HFFc6 (cell line): ENCODE results near the gene METRN. TPM values are rescaled to one million over a fixed set of nuclear protein-coding genes. Genes with fewer than 3 reads are reported as not detected.

Experiments used
- DNase-seq: peaks from one replicate; pipeline ENCODE4 v3.0.0-alpha.2; 2018
- H3K27ac Mint-ChIP-seq: 2 replicates; pipeline ENCODE4 v1.8.0; 2020; ENCODE audit warnings: mild to moderate bottlenecking, mixed read lengths
- H3K27me3 Mint-ChIP-seq: 2 replicates; pipeline ENCODE4 v1.8.0; 2021; ENCODE audit warnings: mild to moderate bottlenecking, moderate library complexity, mixed read lengths; ENCODE audit not compliant: insufficient read depth
- H3K36me3 Mint-ChIP-seq: 2 replicates; pipeline ENCODE4 v1.8.0; 2021; ENCODE audit warnings: low read depth, mixed read lengths
- H3K4me1 Mint-ChIP-seq: 2 replicates; pipeline ENCODE4 v1.8.0; 2020; ENCODE audit warnings: low read depth, mixed read lengths
- H3K4me3 Mint-ChIP-seq: 2 replicates; pipeline ENCODE4 v1.8.0; 2020; ENCODE audit warnings: mild to moderate bottlenecking, moderate library complexity, mixed read lengths
- H3K9me3 Mint-ChIP-seq: 2 replicates; pipeline ENCODE4 v1.8.0; 2020; ENCODE audit warnings: mild to moderate bottlenecking, mixed read lengths
- CTCF ChIP-seq: fragments of 200-600 bp; sonication (generic); IDR thresholded peaks from 2 replicates; pipeline ENCODE4 v1.5.0; 2021; ENCODE audit warnings: antibody characterized with exemption, mild to moderate bottlenecking
- total RNA-seq, 6 experiments: library from RNA; stranded (reverse); fragmentation: NEBNext Ultra II Directional; extraction: Animal tissue kit (Norgen Biotek cat#: 25700); gene quantifications; 2 replicates in 1 of 6; 3 replicates in 5 of 6; pipeline ENCODE4 v1.2.3, GENCODE V29; 2021

Gene METRN
- total RNA-seq, 6 experiments from 2014 or later: 61.5 to 103 (median 70.4) TPM

- Mint-ChIP-seq H3K4me1 (peaks cover 6% of the 10 kb centered on the region; the same call in 1 of the 2 replicates), H3K9me3 (no peaks in the 10 kb centered on the region), H3K27ac (no peak overlapping the region), H3K27me3 (peaks cover 5% of the 10 kb centered on the region; the same call in 1 of the 2 replicates), H3K4me3 (no peak overlapping the region), H3K36me3 (no peaks in the 10 kb centered on the region)
- DNase-seq: no peak
- TF ChIP-seq CTCF: no peak
Measured at GRCh38 chr16:746637-747036, 31.7 kb downstream of the METRN start.

DNA sequence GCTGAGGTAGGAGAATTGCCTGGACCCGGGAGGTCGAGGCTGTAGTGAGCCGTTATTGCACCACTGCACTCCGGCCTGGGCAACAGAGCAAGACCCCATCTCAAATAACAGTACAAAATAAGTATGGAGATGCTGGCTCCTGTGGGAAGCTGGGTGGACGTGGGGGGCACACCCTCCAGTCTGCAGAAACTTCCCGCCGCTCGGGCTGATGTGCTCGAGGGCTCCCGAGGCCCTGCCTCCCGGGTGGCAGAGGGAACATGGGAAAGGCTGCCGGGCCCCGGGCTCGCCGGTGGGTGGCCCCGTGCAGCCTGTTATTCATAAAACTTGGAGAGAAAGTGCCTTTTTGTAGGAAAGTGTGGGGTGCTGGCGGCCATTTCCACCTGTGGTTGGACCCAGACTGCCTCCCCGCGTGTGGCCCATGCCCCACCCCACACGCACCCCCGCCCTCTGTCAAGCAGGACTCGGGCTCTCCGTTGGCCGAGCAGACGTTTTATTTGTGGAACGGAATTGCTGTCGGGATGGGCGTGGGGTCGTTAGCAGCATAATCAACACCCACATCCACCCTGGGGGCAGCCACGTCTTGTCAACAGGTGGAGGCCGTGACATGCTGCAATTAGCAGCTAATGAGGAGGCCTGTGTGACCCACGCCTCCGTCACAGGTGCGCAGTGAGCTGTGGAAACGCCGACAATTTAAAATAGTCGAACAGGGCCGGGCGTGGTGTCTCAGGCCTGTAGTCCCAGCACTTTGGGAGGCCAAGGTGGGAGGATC lies 33.2 kb downstream of the METRN start:
- H3K9me3 Mint-ChIP-seq: no peaks in the 10 kb centered on the region
- no peak for TF ChIP-seq CTCF
- H3K4me3 Mint-ChIP-seq: no peak overlapping the region
- DNase-seq: no peak
- H3K36me3 Mint-ChIP-seq: no peaks in the 10 kb centered on the region
- no peak overlapping the region for H3K27ac Mint-ChIP-seq
- H3K4me1 Mint-ChIP-seq: peaks cover 6% of the 10 kb centered on the region; the same call in 1 of the 2 replicates
- peaks cover 3% of the 10 kb centered on the region for H3K27me3 Mint-ChIP-seq

DNA sequence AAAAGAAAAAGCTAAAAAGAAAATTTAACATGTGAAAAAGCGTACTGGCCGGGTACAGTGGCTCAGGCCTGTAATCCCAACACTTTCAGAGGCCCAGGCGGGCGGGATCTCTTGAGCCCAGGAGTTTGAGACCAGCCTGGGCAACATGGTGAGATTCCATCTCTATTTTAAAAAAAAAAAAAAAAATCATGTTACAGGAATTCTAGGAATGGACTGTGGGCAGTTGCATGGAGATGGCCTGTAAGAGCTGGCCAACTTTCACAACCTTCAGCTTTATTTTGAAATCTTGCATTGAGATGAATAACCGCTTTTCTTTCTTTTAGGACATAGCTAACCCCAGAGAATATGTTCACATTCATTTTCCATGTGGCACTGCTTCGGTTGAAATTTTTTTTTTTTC lies 34.1 kb downstream of the METRN start:
- no peak for TF ChIP-seq CTCF
- H3K36me3 Mint-ChIP-seq: no peaks in the 10 kb centered on the region
- H3K4me3 Mint-ChIP-seq: no peak overlapping the region
- peaks cover 6% of the 10 kb centered on the region; the same call in 1 of the 2 replicates for H3K4me1 Mint-ChIP-seq
- no peaks in the 10 kb centered on the region for H3K9me3 Mint-ChIP-seq
- peaks cover 3% of the 10 kb centered on the region for H3K27me3 Mint-ChIP-seq
- H3K27ac Mint-ChIP-seq: peak overlapping the region; percentile 46; the same call in 1 of the 2 replicates
- peak; percentile 75 for DNase-seq

- Mint-ChIP-seq H3K27me3 (peaks cover 7% of the 10 kb centered on the region), H3K27ac (no peak overlapping the region), H3K9me3 (no peaks in the 10 kb centered on the region), H3K4me1 (peaks cover 6% of the 10 kb centered on the region; the same call in 1 of the 2 replicates), H3K36me3 (no peaks in the 10 kb centered on the region), H3K4me3 (no peak overlapping the region)
- no peak for DNase-seq
- no peak for TF ChIP-seq CTCF
Measured at GRCh38 chr16:750485-750884, 35.6 kb downstream of the METRN start.

DNA sequence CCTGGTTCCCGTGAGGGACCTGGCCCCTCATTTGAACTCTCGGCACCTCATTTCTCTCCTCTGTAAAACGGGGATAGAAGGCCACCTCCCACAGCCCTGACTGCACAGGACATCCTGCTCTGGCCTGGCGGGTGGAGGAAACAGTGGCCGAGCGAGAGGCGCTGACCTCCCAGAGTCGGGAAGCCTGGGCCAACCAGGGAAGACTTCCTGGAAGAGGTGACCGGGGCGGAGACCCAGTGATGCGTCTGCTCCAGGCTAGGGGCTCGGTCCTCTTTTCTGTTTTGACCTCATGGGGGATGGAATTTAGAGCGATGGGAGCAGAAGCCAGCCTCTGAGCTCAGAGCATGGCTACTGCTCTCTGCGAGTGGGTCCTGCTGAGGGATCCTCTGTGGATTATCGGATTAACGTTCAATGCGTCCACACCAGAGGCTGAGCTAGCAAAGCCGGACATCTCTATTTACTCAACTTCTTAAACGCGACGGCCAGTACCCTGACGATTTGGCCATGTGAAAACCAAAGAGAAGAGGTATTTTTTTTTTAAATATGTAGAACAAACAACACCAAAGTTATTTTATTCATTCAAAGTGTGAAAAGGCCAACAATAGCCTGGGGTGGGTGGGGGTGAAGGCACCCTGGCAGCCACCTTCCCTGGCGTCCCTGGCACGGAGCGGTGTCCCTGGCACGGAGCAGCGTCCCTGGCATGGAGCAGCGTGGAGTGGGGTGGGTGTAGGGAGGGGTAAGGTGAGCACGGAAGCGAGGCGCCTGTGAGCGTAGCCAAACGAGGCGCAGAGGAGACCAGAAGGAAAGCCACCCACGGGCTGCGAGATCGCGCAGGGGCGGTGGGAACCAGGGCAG lies 36.5 kb downstream of the METRN start:
- peaks cover 6% of the 10 kb centered on the region; the same call in 1 of the 2 replicates for H3K4me1 Mint-ChIP-seq
- no peak for TF ChIP-seq CTCF
- H3K36me3 Mint-ChIP-seq: peaks cover 2% of the 10 kb centered on the region; the same call in 1 of the 2 replicates
- DNase-seq: no peak
- H3K27ac Mint-ChIP-seq: no peak overlapping the region
- H3K27me3 Mint-ChIP-seq: peaks cover 12% of the 10 kb centered on the region
- no peaks in the 10 kb centered on the region for H3K9me3 Mint-ChIP-seq
- H3K4me3 Mint-ChIP-seq: no peak overlapping the region
